ENCODE data around the gene CEP57L1. TPM values are rescaled to one million over a fixed set of nuclear protein-coding genes. Genes with fewer than 3 reads are reported as not detected.

Gene CEP57L1
- total and polyA plus RNA-seq, 10 of the 15 experiments (the other 5 are each of a cell fraction or from before 2014, with no cell fraction given) = 12.7 to 30.5 (median 21.9) TPM

DNA sequence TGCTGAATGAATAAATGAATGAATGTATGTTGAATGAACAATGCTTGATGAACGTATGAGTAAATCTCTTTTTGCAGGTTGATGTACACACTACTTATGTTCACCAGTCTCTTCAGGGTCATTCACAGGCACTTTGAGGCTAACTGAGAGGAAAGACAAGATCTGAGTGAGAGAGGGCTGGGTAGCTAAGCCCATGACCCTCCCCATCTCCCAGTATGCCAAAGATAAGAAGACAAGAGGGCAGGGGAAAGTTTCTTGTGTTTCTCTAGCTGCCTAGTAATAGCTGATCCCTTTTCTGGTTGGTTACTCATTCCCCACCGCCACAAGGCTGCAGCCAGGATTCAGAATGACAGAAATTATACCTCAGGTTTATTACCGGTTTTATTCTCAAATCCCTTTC, 90.7 kb downstream of the CEP57L1 start (continued):
- TF ChIP-seq ZBTB11 (CRISPR knock-in tag; IDR thresholded peaks at IDR 0.05) = no peak
- no peak for TF ChIP-seq HDAC6 (IDR thresholded peaks at IDR 0.05; ENCODE audit: unreplicated experiment)
- no peak for TF ChIP-seq WRNIP1 (IDR thresholded peaks at IDR 0.05; ENCODE audit: borderline replicate concordance, low read depth, low read length)
- TF ChIP-seq RELB (IDR thresholded peaks at IDR 0.05; ENCODE audit: low read depth) = no peak
- TF ChIP-seq TCF12 (IDR thresholded peaks at IDR 0.05; ENCODE audit: low read depth, low read length) = no peak
